Cerebellar nuclear complex (tissue), 1 donor: ENCODE measurements around the gene PCDH7.

Experiments
- DNase-seq, 2 experiments: peaks; one replicate each; lab custom pipeline; 2025; lab: John Stamatoyannopoulos, UW

Gene PCDH7

DNA sequence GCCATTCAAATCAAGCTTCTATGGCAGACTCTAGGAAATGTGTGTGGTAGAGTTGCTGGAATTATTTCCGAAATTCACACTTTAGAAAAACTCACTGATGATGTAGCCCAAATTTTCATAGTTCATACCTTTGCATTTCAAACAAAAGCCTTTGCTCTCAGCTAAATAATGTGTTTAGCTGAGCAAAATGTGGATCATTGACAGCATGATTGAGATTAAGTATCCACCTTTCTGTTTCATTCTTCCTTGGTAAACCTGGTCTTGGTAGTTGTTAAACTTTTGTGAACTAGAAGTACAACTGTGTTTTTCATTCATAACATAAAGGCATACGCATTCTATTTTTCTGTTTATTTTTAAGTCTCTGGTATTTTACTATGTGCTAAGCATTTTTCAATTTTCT, 7.2 kb downstream of the PCDH7 start:
- DNase-seq, result no peak

- no peak for DNase-seq
Measured at GRCh38 chr4:30728311-30728710, 8.1 kb downstream of the PCDH7 start.

- no peak for DNase-seq
Measured at GRCh38 chr4:30743897-30744296, 23.7 kb downstream of the PCDH7 start.

DNA sequence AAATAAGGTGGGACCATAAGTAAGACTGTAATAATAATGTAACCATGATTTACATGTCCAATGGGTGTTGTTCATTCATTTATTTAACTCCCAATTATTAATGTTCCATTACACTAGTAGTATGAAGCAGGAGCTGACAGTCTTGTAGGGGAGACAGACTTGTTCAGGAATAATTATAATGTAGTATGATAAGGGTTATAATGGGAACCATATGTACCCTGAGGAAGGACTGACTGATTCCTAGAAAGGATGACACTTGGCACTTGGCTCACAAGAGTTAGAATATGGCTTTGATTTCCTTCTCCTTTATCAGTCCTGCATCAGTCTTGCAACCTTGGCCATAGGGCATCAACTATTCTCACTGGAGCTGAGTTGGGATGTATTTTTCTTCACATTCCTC, 24.2 kb downstream of the PCDH7 start:
- no peak for DNase-seq

DNA sequence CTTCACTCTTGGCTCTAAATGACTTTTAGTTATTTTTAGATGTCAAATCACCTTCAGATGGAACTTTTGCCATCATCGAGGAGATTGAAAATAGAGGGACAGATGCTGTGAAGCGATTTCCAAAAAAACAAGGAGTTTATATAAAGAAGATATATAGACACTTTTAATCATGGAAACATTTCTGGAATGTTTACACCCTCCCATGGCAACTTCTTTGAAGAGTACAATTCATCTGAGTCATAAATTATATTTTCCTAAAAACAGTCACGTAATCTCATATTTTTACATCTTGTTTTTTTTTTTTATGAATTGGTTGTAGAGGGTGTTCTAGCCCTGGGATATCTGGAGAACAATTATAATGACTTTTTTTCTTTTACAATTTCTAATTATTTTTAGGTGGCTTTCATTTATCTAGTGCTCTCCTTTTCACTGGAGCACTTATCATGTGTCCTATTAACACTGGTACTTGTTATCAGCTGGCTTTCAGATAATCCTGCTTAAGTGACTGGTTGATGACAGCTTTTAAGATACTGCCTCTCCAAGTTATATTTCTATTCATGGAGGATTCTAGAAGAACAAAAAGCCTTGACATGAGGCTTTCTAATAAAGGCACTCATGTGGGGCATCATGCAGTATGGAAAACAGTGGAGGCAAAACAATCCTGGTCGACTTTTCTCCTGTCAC, 24.9 kb downstream of the PCDH7 start:
- DNase-seq, result no peak

- no peak for DNase-seq
Measured at GRCh38 chr4:30746735-30747134, 26.6 kb downstream of the PCDH7 start.

DNA sequence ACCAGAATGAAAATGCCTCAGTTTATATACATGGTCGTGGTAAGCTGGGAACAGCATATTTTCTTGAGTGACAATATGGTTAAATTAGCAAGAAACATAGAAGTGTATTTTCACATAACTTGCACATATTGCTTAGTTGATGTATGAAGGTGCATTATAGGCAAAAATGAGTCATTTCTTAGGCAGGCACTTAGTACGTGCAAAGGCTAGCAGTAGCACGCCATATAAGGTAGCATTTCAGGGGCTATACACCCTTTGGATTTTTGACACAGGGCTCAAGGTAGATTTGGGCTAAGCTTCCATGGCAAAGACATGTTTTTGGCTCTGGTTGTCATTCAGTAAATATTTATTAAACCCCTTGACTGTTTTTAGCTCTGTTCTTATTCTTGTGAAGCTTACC, 33.1 kb downstream of the PCDH7 start:
- DNase-seq, result no peak

GRCh38 chr4:30754021-30754420, 33.9 kb downstream of the PCDH7 start:
- DNase-seq, result no peak

- DNase-seq, result no peak
Measured at GRCh38 chr4:30755346-30755745, 35.2 kb downstream of the PCDH7 start.

- no peak for DNase-seq
Measured at GRCh38 chr4:30756553-30756952, 36.4 kb downstream of the PCDH7 start.

GRCh38 chr4:30757357-30757756, 37.2 kb downstream of the PCDH7 start:
- DNase-seq, result no peak

GRCh38 chr4:30760551-30760950, 40.4 kb downstream of the PCDH7 start:
- no peak for DNase-seq

DNA sequence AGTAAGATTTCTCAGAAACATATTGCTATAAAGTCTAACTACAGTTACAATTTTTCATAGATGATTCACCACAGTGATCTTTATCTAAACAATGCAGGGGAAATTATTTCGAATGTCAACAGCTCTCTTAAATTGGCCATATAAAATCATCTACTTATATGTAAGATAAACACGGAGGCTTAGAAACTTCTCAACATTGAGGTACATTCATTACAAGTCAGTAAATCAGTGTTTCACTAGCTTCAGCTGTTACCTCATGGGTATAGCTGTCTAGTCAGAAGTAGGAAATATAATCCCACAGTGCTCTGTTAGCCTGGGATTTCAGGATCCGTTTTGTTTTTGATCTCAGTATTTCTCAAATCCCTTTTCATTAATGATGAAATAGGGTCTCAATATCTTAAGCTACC, 43.2 kb downstream of the PCDH7 start:
- DNase-seq, result no peak

GRCh38 chr4:30765022-30765421, 44.9 kb downstream of the PCDH7 start:
- no peak for DNase-seq

DNA sequence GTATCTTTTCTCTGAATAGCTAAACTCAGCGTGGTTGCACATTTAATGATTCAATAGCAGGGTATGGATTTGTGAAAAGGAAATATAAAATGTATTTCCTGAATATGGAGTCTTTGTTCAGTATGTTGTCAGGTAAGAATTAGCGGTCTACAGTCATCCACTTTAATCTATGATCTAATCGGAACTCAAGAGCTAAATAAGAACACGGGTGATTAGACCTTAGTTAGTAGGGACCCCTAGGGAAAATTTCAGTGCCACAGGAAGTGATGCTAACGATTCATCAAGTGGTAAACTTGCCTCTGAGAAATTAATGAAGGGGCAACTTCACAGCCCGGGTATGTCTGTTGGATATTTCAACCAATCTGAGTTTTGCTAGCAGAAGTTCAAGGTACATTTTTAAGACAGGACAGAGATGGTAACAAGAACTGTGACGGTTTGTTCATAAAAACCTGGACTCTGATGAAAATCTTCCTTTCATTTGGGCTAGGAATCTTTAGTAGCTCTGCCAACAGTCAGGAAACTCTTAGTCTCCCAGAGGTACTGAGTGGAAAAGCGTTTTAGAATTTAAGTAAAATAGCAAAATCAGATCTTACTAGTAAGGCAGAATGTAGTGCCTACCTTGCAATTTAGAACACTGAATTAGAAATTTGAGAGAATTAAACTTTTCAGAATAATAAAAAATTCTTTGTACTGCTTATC, 47.1 kb downstream of the PCDH7 start:
- DNase-seq, result no peak

- no peak for DNase-seq
Measured at GRCh38 chr4:30768277-30768676, 48.1 kb downstream of the PCDH7 start.

DNA sequence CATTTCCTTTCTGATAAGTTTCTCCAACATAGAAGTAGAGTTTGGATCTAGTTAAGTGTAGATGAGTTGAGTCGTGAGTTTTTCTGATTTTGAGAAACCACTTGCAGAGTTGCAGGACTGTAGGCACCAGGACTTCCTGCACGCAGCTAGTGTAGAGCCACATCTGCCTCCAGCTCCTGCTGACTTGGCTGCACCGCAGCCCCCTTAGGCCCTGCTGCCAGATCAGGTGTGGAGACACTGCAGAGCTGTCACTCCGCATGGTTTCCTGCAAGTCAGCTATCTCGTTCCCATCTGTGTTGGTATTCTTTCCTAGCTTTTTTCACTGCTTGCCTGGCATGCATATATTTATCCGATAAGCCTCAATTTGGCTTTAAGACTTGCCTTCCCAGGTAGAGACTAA, 48.9 kb downstream of the PCDH7 start:
- no peak for DNase-seq

DNA sequence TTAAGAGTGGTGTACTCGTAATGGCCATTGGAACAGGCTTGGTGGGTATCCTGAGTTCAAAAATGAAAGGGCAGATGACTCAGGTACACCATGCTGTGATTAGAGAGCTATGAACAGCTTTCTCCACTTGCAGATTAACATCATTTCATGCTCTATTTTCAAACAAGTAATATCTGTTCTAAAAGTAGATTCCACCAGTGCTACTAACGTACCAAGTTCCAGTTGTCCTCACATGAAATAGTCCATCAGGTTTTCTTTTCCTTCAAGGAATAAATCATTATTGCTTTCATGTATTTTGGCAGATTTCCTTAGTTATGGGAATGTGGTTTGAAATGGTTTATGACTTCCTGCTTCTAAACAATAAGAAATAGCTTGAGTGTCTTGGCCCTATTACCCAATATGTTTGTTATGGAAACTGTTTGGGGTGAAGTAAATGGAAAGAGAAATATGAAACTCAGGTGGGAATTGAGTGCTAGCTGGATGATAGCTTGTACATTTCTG, 49.9 kb downstream of the PCDH7 start:
- no peak for DNase-seq

DNA sequence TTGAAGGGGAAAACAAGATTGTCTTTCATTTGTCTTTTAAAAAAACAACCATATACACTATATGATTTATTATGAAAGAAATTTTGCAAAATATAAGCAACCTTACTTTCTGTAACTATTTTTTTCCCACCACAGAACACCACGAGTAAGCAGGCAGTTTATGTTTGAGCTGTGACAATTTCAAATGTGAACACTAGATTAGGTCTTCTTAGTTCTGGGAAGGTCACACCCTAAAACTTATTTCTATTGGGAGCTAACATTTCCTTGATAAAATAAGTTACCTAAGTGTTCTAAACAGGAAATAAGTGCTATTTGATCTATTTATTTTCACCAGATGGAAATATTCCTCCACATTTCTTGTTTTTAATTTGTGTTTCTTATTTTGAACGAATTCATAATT, 50.6 kb downstream of the PCDH7 start:
- no peak for DNase-seq

- DNase-seq, result no peak
Measured at GRCh38 chr4:30776451-30776850, 56.3 kb downstream of the PCDH7 start.

- DNase-seq, result no peak
Measured at GRCh38 chr4:30776921-30777415, 56.8 kb downstream of the PCDH7 start.
